Measurements from ENCODE around the gene PYHIN1.

The PYHIN1 gene

GRCh38 chr1:158941317-158941716 is 10.0 kb downstream of the PYHIN1 start:
- Histone ChIP-seq H3K9ac (ENCODE audit: low read length in 5 of 5) (no peak overlapping the region), H3K4me1 (ENCODE audit: control insufficient read depth in 5 of 5, insufficient read depth in 5 of 5, low read length in 5 of 5) (no peaks in the 10 kb centered on the region), H3K27ac (ENCODE audit: low read depth, low read length) (no peak overlapping the region), H3K9me3 (ENCODE audit: control insufficient read depth in 5 of 5, low read length in 5 of 5) (no peaks in the 10 kb centered on the region), H3K27me3 (ENCODE audit: control insufficient read depth in 5 of 5, insufficient read depth in 4 of 5, low read length in 5 of 5) (no peaks in the 10 kb centered on the region), H3K36me3 (ENCODE audit: control insufficient read depth in 5 of 5, insufficient read depth in 5 of 5, low read length in 5 of 5) (no peaks in the 10 kb centered on the region), H3K4me3 (ENCODE audit: low read depth in 1 of 5, low read length in 5 of 5) (no peak overlapping the region)

- H3K9me3 ChIP-seq (ENCODE audit: control insufficient read depth in 5 of 5, low read length in 5 of 5), result no peaks in the 10 kb centered on the region
- H3K4me1 ChIP-seq (ENCODE audit: control insufficient read depth in 5 of 5, insufficient read depth in 5 of 5, low read length in 5 of 5), result no peaks in the 10 kb centered on the region
- H3K4me3 ChIP-seq (ENCODE audit: low read depth in 1 of 5, low read length in 5 of 5), result no peak overlapping the region
- no peak overlapping the region for H3K9ac ChIP-seq (ENCODE audit: low read length in 5 of 5)
- no peak overlapping the region for H3K27ac ChIP-seq (ENCODE audit: low read depth, low read length)
- H3K27me3 ChIP-seq (ENCODE audit: control insufficient read depth in 5 of 5, insufficient read depth in 4 of 5, low read length in 5 of 5), result no peaks in the 10 kb centered on the region
- no peaks in the 10 kb centered on the region for H3K36me3 ChIP-seq (ENCODE audit: control insufficient read depth in 5 of 5, insufficient read depth in 5 of 5, low read length in 5 of 5)
Observed at GRCh38 chr1:158942490-158942889, 11.1 kb downstream of the PYHIN1 start.

GRCh38 chr1:158943059-158943458 is 11.7 kb downstream of the PYHIN1 start:
- no peaks in the 10 kb centered on the region for H3K36me3 ChIP-seq (ENCODE audit: control insufficient read depth in 5 of 5, insufficient read depth in 5 of 5, low read length in 5 of 5)
- no peak overlapping the region for H3K4me3 ChIP-seq (ENCODE audit: low read depth in 1 of 5, low read length in 5 of 5)
- H3K9ac ChIP-seq (ENCODE audit: low read length in 5 of 5), result no peak overlapping the region
- H3K27ac ChIP-seq (ENCODE audit: low read depth, low read length), result no peak overlapping the region
- no peaks in the 10 kb centered on the region for H3K9me3 ChIP-seq (ENCODE audit: control insufficient read depth in 5 of 5, low read length in 5 of 5)
- H3K27me3 ChIP-seq (ENCODE audit: control insufficient read depth in 5 of 5, insufficient read depth in 4 of 5, low read length in 5 of 5), result no peaks in the 10 kb centered on the region
- no peaks in the 10 kb centered on the region for H3K4me1 ChIP-seq (ENCODE audit: control insufficient read depth in 5 of 5, insufficient read depth in 5 of 5, low read length in 5 of 5)

GRCh38 chr1:158945061-158945460 is 13.7 kb downstream of the PYHIN1 start:
- no peak overlapping the region for H3K27ac ChIP-seq (ENCODE audit: low read depth, low read length)
- no peaks in the 10 kb centered on the region for H3K27me3 ChIP-seq (ENCODE audit: control insufficient read depth in 5 of 5, insufficient read depth in 4 of 5, low read length in 5 of 5)
- no peak overlapping the region for H3K9ac ChIP-seq (ENCODE audit: low read length in 5 of 5)
- no peaks in the 10 kb centered on the region for H3K4me1 ChIP-seq (ENCODE audit: control insufficient read depth in 5 of 5, insufficient read depth in 5 of 5, low read length in 5 of 5)
- H3K9me3 ChIP-seq (ENCODE audit: control insufficient read depth in 5 of 5, low read length in 5 of 5), result no peaks in the 10 kb centered on the region
- H3K36me3 ChIP-seq (ENCODE audit: control insufficient read depth in 5 of 5, insufficient read depth in 5 of 5, low read length in 5 of 5), result no peaks in the 10 kb centered on the region
- no peak overlapping the region for H3K4me3 ChIP-seq (ENCODE audit: low read depth in 1 of 5, low read length in 5 of 5)

GRCh38 chr1:158946785-158947184 is 15.4 kb downstream of the PYHIN1 start:
- Histone ChIP-seq H3K36me3 (ENCODE audit: control insufficient read depth in 5 of 5, insufficient read depth in 5 of 5, low read length in 5 of 5) (no peaks in the 10 kb centered on the region), H3K4me1 (ENCODE audit: control insufficient read depth in 5 of 5, insufficient read depth in 5 of 5, low read length in 5 of 5) (no peaks in the 10 kb centered on the region), H3K4me3 (ENCODE audit: low read depth in 1 of 5, low read length in 5 of 5) (no peak overlapping the region), H3K27me3 (ENCODE audit: control insufficient read depth in 5 of 5, insufficient read depth in 4 of 5, low read length in 5 of 5) (no peaks in the 10 kb centered on the region), H3K9me3 (ENCODE audit: control insufficient read depth in 5 of 5, low read length in 5 of 5) (no peaks in the 10 kb centered on the region), H3K27ac (ENCODE audit: low read depth, low read length) (no peak overlapping the region), H3K9ac (ENCODE audit: low read length in 5 of 5) (no peak overlapping the region)

GRCh38 chr1:158951956-158952355 is 20.6 kb downstream of the PYHIN1 start:
- Histone ChIP-seq H3K27me3 (ENCODE audit: control insufficient read depth in 5 of 5, insufficient read depth in 4 of 5, low read length in 5 of 5) (peaks cover 0 to 2% (median 0%) of the 10 kb centered on the region in 5 donors), H3K9ac (ENCODE audit: low read length in 5 of 5) (no peak overlapping the region), H3K9me3 (ENCODE audit: control insufficient read depth in 5 of 5, low read length in 5 of 5) (no peaks in the 10 kb centered on the region), H3K4me1 (ENCODE audit: control insufficient read depth in 5 of 5, insufficient read depth in 5 of 5, low read length in 5 of 5) (no peaks in the 10 kb centered on the region), H3K36me3 (ENCODE audit: control insufficient read depth in 5 of 5, insufficient read depth in 5 of 5, low read length in 5 of 5) (no peaks in the 10 kb centered on the region), H3K4me3 (ENCODE audit: low read depth in 1 of 5, low read length in 5 of 5) (no peak overlapping the region), H3K27ac (ENCODE audit: low read depth, low read length) (no peak overlapping the region)

GRCh38 chr1:158952416-158952815 is 21.1 kb downstream of the PYHIN1 start:
- Histone ChIP-seq H3K4me1 (ENCODE audit: control insufficient read depth in 5 of 5, insufficient read depth in 5 of 5, low read length in 5 of 5) (no peaks in the 10 kb centered on the region), H3K9ac (ENCODE audit: low read length in 5 of 5) (no peak overlapping the region), H3K36me3 (ENCODE audit: control insufficient read depth in 5 of 5, insufficient read depth in 5 of 5, low read length in 5 of 5) (no peaks in the 10 kb centered on the region), H3K4me3 (ENCODE audit: low read depth in 1 of 5, low read length in 5 of 5) (no peak overlapping the region), H3K27ac (ENCODE audit: low read depth, low read length) (no peak overlapping the region), H3K27me3 (ENCODE audit: control insufficient read depth in 5 of 5, insufficient read depth in 4 of 5, low read length in 5 of 5) (peaks cover 0 to 2% (median 0%) of the 10 kb centered on the region in 5 donors), H3K9me3 (ENCODE audit: control insufficient read depth in 5 of 5, low read length in 5 of 5) (no peaks in the 10 kb centered on the region)

GRCh38 chr1:158961178-158961577 is 29.8 kb downstream of the PYHIN1 start:
- Histone ChIP-seq H3K27me3 (ENCODE audit: control insufficient read depth in 5 of 5, insufficient read depth in 4 of 5, low read length in 5 of 5) (peaks cover 0 to 2% (median 0%) of the 10 kb centered on the region in 5 donors), H3K9me3 (ENCODE audit: control insufficient read depth in 5 of 5, low read length in 5 of 5) (peaks cover 0 to 6% (median 0%) of the 10 kb centered on the region in 5 donors), H3K27ac (ENCODE audit: low read depth, low read length) (no peak overlapping the region), H3K4me1 (ENCODE audit: control insufficient read depth in 5 of 5, insufficient read depth in 5 of 5, low read length in 5 of 5) (peaks cover 0 to 5% (median 0%) of the 10 kb centered on the region in 5 donors), H3K36me3 (ENCODE audit: control insufficient read depth in 5 of 5, insufficient read depth in 5 of 5, low read length in 5 of 5) (no peaks in the 10 kb centered on the region), H3K4me3 (ENCODE audit: low read depth in 1 of 5, low read length in 5 of 5) (no peak overlapping the region), H3K9ac (ENCODE audit: low read length in 5 of 5) (no peak overlapping the region)

- Histone ChIP-seq H3K36me3 (ENCODE audit: control insufficient read depth in 5 of 5, insufficient read depth in 5 of 5, low read length in 5 of 5) (no peaks in the 10 kb centered on the region), H3K4me1 (ENCODE audit: control insufficient read depth in 5 of 5, insufficient read depth in 5 of 5, low read length in 5 of 5) (peaks cover 0 to 5% (median 0%) of the 10 kb centered on the region in 5 donors), H3K27ac (ENCODE audit: low read depth, low read length) (no peak overlapping the region), H3K27me3 (ENCODE audit: control insufficient read depth in 5 of 5, insufficient read depth in 4 of 5, low read length in 5 of 5) (peaks cover 0 to 2% (median 0%) of the 10 kb centered on the region in 5 donors), H3K9me3 (ENCODE audit: control insufficient read depth in 5 of 5, low read length in 5 of 5) (peaks cover 0 to 6% (median 0%) of the 10 kb centered on the region in 5 donors), H3K9ac (ENCODE audit: low read length in 5 of 5) (no peak overlapping the region), H3K4me3 (ENCODE audit: low read depth in 1 of 5, low read length in 5 of 5) (no peak overlapping the region)
Observed at GRCh38 chr1:158962983-158963382, 31.6 kb downstream of the PYHIN1 start.

GRCh38 chr1:158969166-158969565 is 37.8 kb downstream of the PYHIN1 start:
- Histone ChIP-seq H3K4me1 (ENCODE audit: control insufficient read depth in 5 of 5, insufficient read depth in 5 of 5, low read length in 5 of 5) (no peaks in the 10 kb centered on the region), H3K27me3 (ENCODE audit: control insufficient read depth in 5 of 5, insufficient read depth in 4 of 5, low read length in 5 of 5) (no peaks in the 10 kb centered on the region), H3K9me3 (ENCODE audit: control insufficient read depth in 5 of 5, low read length in 5 of 5) (no peaks in the 10 kb centered on the region), H3K36me3 (ENCODE audit: control insufficient read depth in 5 of 5, insufficient read depth in 5 of 5, low read length in 5 of 5) (no peaks in the 10 kb centered on the region), H3K9ac (ENCODE audit: low read length in 5 of 5) (no peak overlapping the region), H3K27ac (ENCODE audit: low read depth, low read length) (no peak overlapping the region), H3K4me3 (ENCODE audit: low read depth in 1 of 5, low read length in 5 of 5) (no peak overlapping the region)

GRCh38 chr1:158969855-158970254 is 38.5 kb downstream of the PYHIN1 start:
- no peaks in the 10 kb centered on the region for H3K9me3 ChIP-seq (ENCODE audit: control insufficient read depth in 5 of 5, low read length in 5 of 5)
- H3K36me3 ChIP-seq (ENCODE audit: control insufficient read depth in 5 of 5, insufficient read depth in 5 of 5, low read length in 5 of 5), result no peaks in the 10 kb centered on the region
- no peaks in the 10 kb centered on the region for H3K4me1 ChIP-seq (ENCODE audit: control insufficient read depth in 5 of 5, insufficient read depth in 5 of 5, low read length in 5 of 5)
- no peak overlapping the region for H3K4me3 ChIP-seq (ENCODE audit: low read depth in 1 of 5, low read length in 5 of 5)
- no peaks in the 10 kb centered on the region for H3K27me3 ChIP-seq (ENCODE audit: control insufficient read depth in 5 of 5, insufficient read depth in 4 of 5, low read length in 5 of 5)
- no peak overlapping the region for H3K27ac ChIP-seq (ENCODE audit: low read depth, low read length)
- no peak overlapping the region for H3K9ac ChIP-seq (ENCODE audit: low read length in 5 of 5)

Measured in subcutaneous abdominal adipose tissue (tissue), 5 donors.